HepG2 (cell line): ENCODE results near the gene MAMSTR. TPM values are rescaled to one million over a fixed set of nuclear protein-coding genes. Genes with fewer than 3 reads are reported as not detected.

Source experiments
- ATF1 ChIP-seq: IDR thresholded peaks from 2 replicates; pipeline ENCODE4 v1.6.1; 2016; ENCODE audit warnings: mild to moderate bottlenecking, control low read depth
- CBX5 ChIP-seq: sonication (generic); formaldehyde crosslinking; IDR thresholded peaks from 2 replicates; pipeline ENCODE4 v1.4.0; 2020; ENCODE audit warnings: missing genetic modification reagents, borderline replicate concordance
- HMG20B ChIP-seq: conservative IDR thresholded peaks from 2 replicates; pipeline ENCODE4 v1.6.1; 2016; ENCODE audit warnings: missing genetic modification reagents, missing compliant biosample characterization
- SNAI1 ChIP-seq: sonication (generic); formaldehyde crosslinking; IDR thresholded peaks from 2 replicates; pipeline ENCODE4 v1.5.0; 2020; ENCODE audit warnings: mild to moderate bottlenecking, missing genetic modification reagents, borderline replicate concordance
- SP5 ChIP-seq: IDR thresholded peaks from 2 replicates; pipeline ENCODE4 v1.6.1; 2016; ENCODE audit warnings: low read depth, borderline replicate concordance
- TARDBP ChIP-seq: sonication (generic); formaldehyde crosslinking; IDR thresholded peaks from 2 replicates; pipeline ENCODE4 v1.8.0; 2022; ENCODE audit warnings: mild to moderate bottlenecking, missing genetic modification reagents
- ZBTB40 ChIP-seq, 2 experiments: fragments of 450-650 bp in 1 of 2; sonication (generic) in 1 of 2; formaldehyde crosslinking in 1 of 2; IDR thresholded peaks; 2 replicates each; pipeline versions ENCODE4 v1.6.1 to v1.8.0; 2016 to 2022; ENCODE audit warnings: antibody characterized with exemption in 1 of 2, mild to moderate bottlenecking in 1 of 2, missing genetic modification reagents in 1 of 2
- ZBTB49 ChIP-seq: sonication (generic); formaldehyde crosslinking; IDR thresholded peaks from 2 replicates; pipeline ENCODE4 v1.4.0; 2020; ENCODE audit warnings: missing genetic modification reagents, borderline replicate concordance
- ZNF430 ChIP-seq: sonication (generic); formaldehyde crosslinking; IDR thresholded peaks from 2 replicates; pipeline ENCODE4 v1.9.0; 2021; ENCODE audit warnings: mild to moderate bottlenecking, missing genetic modification reagents
- ZNF7 ChIP-seq: IDR thresholded peaks from 2 replicates; pipeline ENCODE4 v1.6.1; 2016; ENCODE audit warnings: missing biosample characterization, missing genetic modification reagents
- polyA plus RNA-seq, 8 experiments: library from polyadenylated mRNA; depleted of rRNA in 3 of 8; stranded (reverse) in 7 of 8; unstranded in 1 of 8; fragments of >200 nt; fragmentation: Illumina TruSeq in 4 of 8; extraction: Trizol in 4 of 8; gene quantifications; 2 replicates each; pipeline versions ENCODE4 v1.2.1 to v1.2.3, GENCODE V29; 2011 to 2016; ENCODE audit warnings: low read depth in 4 of 8, missing spikeins in 1 of 8, mixed read lengths in 1 of 8; ENCODE audit not compliant: insufficient read depth in 1 of 8
- total RNA-seq, 5 experiments: library from RNA; depleted of rRNA; stranded (reverse); fragments of >200 nt; fragmentation: Illumina TruSeq; extraction: Trizol; gene quantifications; 2 replicates each; pipeline ENCODE4 v1.2.3, GENCODE V29; 2016; ENCODE audit warnings: low read depth in 1 of 5
- TF ChIP-seq, protein P1 (sequence below): sonication (generic); formaldehyde crosslinking; IDR thresholded peaks from 2 replicates; pipeline ENCODE4 v1.4.0; 2020; ENCODE audit warnings: missing genetic modification reagents
- TF ChIP-seq, protein P2 (sequence below): sonication (generic); formaldehyde crosslinking; IDR thresholded peaks from 2 replicates; pipeline ENCODE4 v1.5.0; 2020; ENCODE audit warnings: mild to moderate bottlenecking, low read depth, missing genetic modification reagents, borderline replicate concordance
- TF ChIP-seq, protein P3 (sequence below): sonication (generic); formaldehyde crosslinking; IDR thresholded peaks from 2 replicates; pipeline ENCODE4 v1.4.0; 2020; ENCODE audit warnings: mild to moderate bottlenecking, missing genetic modification reagents

The MAMSTR gene
- total and polyA plus RNA-seq, 2 of the 13 experiments (the other 11 are each of a cell fraction or from before 2014, with no cell fraction given): 2.2 to 2.4 TPM

DNA sequence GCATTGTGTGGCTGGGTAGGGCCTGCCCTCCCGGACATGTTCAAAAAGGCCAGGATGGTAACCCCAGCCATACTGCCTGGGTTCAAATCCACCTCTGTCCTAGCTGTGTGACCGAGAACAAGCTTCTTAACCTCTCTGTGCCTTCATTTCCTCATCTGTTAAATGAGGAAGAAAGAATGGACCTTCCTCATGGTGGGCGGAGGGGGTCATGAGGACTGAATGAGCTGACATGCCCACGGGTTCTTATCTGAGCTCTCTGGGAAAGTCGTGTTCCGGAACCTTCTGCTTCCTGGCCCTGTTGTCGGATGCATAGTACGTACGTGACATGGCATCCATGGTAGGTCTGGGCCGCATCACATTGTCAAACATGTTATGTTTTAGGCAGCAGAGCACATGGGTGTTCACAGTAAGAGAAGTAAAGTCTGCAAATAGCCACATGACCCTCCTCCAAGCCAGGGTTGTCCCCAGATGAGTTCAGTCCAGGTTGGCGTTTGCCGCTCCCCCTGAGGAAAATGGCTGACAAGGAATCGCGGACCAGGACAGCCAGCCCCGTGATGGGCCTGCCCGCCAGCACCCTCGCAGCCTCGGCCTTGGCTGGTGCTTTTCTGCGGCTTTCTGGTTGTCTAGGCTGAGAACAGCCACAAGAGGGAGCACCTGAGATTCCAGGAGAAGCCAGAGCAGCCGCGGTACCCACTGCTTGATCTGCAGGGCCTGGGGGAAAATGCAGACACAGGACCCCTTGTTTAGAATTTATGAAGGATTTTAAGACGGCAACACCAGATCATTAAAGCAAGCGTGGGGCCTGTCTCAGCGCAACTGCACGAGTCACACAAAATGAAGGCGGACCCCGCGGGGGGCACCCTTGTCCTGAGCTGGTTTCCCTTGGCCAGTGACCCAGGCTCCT lies 44.4 kb downstream of the MAMSTR start (continued):
- TF ChIP-seq, protein P1, sequence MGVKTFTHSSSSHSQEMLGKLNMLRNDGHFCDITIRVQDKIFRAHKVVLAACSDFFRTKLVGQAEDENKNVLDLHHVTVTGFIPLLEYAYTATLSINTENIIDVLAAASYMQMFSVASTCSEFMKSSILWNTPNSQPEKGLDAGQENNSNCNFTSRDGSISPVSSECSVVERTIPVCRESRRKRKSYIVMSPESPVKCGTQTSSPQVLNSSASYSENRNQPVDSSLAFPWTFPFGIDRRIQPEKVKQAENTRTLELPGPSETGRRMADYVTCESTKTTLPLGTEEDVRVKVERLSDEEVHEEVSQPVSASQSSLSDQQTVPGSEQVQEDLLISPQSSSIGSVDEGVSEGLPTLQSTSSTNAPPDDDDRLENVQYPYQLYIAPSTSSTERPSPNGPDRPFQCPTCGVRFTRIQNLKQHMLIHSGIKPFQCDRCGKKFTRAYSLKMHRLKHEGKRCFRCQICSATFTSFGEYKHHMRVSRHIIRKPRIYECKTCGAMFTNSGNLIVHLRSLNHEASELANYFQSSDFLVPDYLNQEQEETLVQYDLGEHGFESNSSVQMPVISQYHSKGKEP: no peak
- TF ChIP-seq CBX5 (CRISPR knock-in tag) (peak; percentile 22; the same call in 1 of the 2 replicates), SP5 (no peak), ZNF7 (CRISPR knock-in tag) (no peak), ZBTB49 (CRISPR knock-in tag) (no peak), TARDBP (CRISPR knock-in tag) (peak; percentile 36; the same call in 1 of the 2 replicates), SNAI1 (0 out of 2 replicates have a peak, but pooled peaks have one; percentile 38), HMG20B (CRISPR knock-in tag) (no peak), ZNF430 (CRISPR knock-in tag) (no peak), ZBTB40 (IDR thresholded peaks at IDR 0.05) (no peak), ZBTB40 (CRISPR knock-in tag; IDR thresholded peaks at IDR 0.05) (no peak), ATF1 (CRISPR knock-in tag) (no peak)
- TF ChIP-seq, protein P2, sequence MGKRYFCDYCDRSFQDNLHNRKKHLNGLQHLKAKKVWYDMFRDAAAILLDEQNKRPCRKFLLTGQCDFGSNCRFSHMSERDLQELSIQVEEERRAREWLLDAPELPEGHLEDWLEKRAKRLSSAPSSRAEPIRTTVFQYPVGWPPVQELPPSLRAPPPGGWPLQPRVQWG: no peak
- TF ChIP-seq, protein P3, sequence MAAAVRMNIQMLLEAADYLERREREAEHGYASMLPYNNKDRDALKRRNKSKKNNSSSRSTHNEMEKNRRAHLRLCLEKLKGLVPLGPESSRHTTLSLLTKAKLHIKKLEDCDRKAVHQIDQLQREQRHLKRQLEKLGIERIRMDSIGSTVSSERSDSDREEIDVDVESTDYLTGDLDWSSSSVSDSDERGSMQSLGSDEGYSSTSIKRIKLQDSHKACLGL (CRISPR knock-in tag): no peak; the same call in 1 of the 2 replicates
